Karpas-422 (cell line): ENCODE measurements around the gene TMIE. TPM values are rescaled to one million over a fixed set of nuclear protein-coding genes. Genes with fewer than 3 reads are reported as not detected.
"Not testable (repeated sequence)": the region's sequence is repeated elsewhere in the genome, so short reads cannot be mapped to it uniquely, and the experiment has no call there.

Source experiments
- DNase-seq: peaks from one replicate; pipeline ENCODE4 v3.0.0-alpha.2; 2015
- H2AFZ ChIP-seq: fragments of 200-600 bp; sonication (generic); 2 replicates; pipeline ENCODE4 v1.6.1; 2014; ENCODE audit warnings: antibody characterized with exemption, low read length, mixed read lengths
- H3K27ac ChIP-seq: fragments of 200-600 bp; sonication (generic); 2 replicates; pipeline ENCODE4 v1.5.1; 2014; ENCODE audit warnings: mild to moderate bottlenecking, low read length, moderate library complexity
- H3K27me3 ChIP-seq: fragments of 200-600 bp; sonication (generic); 2 replicates; pipeline ENCODE4 v1.6.1; 2014; ENCODE audit warnings: low read length, mixed read lengths
- H3K36me3 ChIP-seq: fragments of 200-600 bp; sonication (generic); 2 replicates; pipeline ENCODE4 v1.6.1; 2014; ENCODE audit warnings: low read length, mixed read lengths; ENCODE audit not compliant: insufficient read depth
- H3K4me1 ChIP-seq: fragments of 200-600 bp; sonication (generic); 2 replicates; pipeline ENCODE4 v1.6.1; 2014; ENCODE audit warnings: mild to moderate bottlenecking, low read length, mixed read lengths
- H3K4me2 ChIP-seq: fragments of 200-600 bp; sonication (generic); 2 replicates; pipeline ENCODE4 v1.6.1; 2014; ENCODE audit warnings: low read length, low read depth, mild to moderate bottlenecking; ENCODE audit not compliant: poor library complexity, severe bottlenecking
- H3K4me3 ChIP-seq: fragments of 200-600 bp; sonication (generic); 2 replicates; pipeline ENCODE4 v1.5.1; 2014; ENCODE audit warnings: mild to moderate bottlenecking, antibody characterized with exemption, low read length, mixed read lengths
- H3K79me2 ChIP-seq: fragments of 200-600 bp; sonication (generic); 2 replicates; pipeline ENCODE4 v1.6.1; 2014; ENCODE audit warnings: mild to moderate bottlenecking, low read length, mixed read lengths
- H3K9ac ChIP-seq: fragments of 200-600 bp; sonication (generic); 2 replicates; pipeline ENCODE4 v1.6.0; 2014; ENCODE audit warnings: low read length
- H3K9me2 ChIP-seq: fragments of 200-600 bp; sonication (generic), shearing (Covaris generic); replicated peaks from 2 replicates; pipeline ENCODE4 v1.6.0; 2014; ENCODE audit warnings: mild to moderate bottlenecking, low read length, moderate library complexity; ENCODE audit not compliant: insufficient read depth
- H3K9me3 ChIP-seq: fragments of 300-700, 200-600 bp; sonication (generic); 2 replicates; pipeline ENCODE4 v1.6.1; 2014; ENCODE audit warnings: low read length, mixed read lengths
- H4K20me1 ChIP-seq: fragments of 200-600 bp; sonication (generic); 2 replicates; pipeline ENCODE4 v1.6.1; 2014; ENCODE audit warnings: mild to moderate bottlenecking, antibody characterized with exemption, low read length, low read depth; ENCODE audit not compliant: insufficient read depth
- total RNA-seq: library from RNA; depleted of rRNA; stranded (reverse); fragments of >200 nt; shearing (Covaris generic); gene quantifications from 2 replicates; pipeline ENCODE4 v1.2.3, GENCODE V29; 2014; ENCODE audit warnings: low replicate concordance

TMIE gene
- total RNA-seq, 1 experiment from 2014 or later = not detected

GRCh38 chr3:46730819-46731218, 29.6 kb downstream of the TMIE start:
- no peaks in the 10 kb centered on the region for H3K27me3 ChIP-seq
- no peaks in the 10 kb centered on the region for H3K9me2 ChIP-seq
- no peaks in the 10 kb centered on the region for H3K79me2 ChIP-seq
- H3K36me3 ChIP-seq = no peaks in the 10 kb centered on the region
- H3K4me3 ChIP-seq = no peak overlapping the region
- H3K9me3 ChIP-seq = no peaks in the 10 kb centered on the region
- no peak overlapping the region for H3K9ac ChIP-seq
- DNase-seq = no peak
- H3K4me1 ChIP-seq = 0 out of 2 replicates have a peak, but pooled peaks cover 2% of the 10 kb centered on the region
- H3K4me2 ChIP-seq = no peak overlapping the region
- H3K27ac ChIP-seq = no peak overlapping the region
- H4K20me1 ChIP-seq = no peaks in the 10 kb centered on the region
- H2AFZ ChIP-seq = no peak overlapping the region

DNA sequence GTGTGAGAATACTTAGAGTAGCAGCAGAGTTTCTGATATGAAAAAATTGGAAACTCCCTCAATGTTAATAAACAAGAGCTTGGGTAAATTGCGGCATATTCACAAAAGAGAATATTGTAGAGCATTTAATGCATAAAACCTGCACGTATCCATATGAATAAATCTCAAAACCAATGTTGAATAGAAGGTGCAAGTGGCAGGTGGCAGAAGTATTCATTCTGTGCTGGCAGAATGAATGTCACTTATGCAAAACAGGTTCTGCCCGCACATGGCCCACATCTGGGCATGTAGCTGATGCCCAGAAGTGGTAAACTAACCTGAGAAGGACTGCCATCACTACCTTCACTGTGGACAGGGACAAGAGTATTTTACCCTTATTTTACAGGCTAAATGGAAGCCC, 30.6 kb downstream of the TMIE start:
- Histone ChIP-seq H3K27me3 (no peaks in the 10 kb centered on the region), H3K27ac (no peak overlapping the region), H3K9me2 (no peaks in the 10 kb centered on the region), H4K20me1 (no peaks in the 10 kb centered on the region), H3K4me3 (no peak overlapping the region), H3K4me1 (0 out of 2 replicates have a peak, but pooled peaks cover 2% of the 10 kb centered on the region), H3K36me3 (no peaks in the 10 kb centered on the region), H3K9me3 (no peaks in the 10 kb centered on the region), H3K79me2 (no peaks in the 10 kb centered on the region), H3K4me2 (no peak overlapping the region), H3K9ac (no peak overlapping the region), H2AFZ (no peak overlapping the region)
- no peak for DNase-seq

DNA sequence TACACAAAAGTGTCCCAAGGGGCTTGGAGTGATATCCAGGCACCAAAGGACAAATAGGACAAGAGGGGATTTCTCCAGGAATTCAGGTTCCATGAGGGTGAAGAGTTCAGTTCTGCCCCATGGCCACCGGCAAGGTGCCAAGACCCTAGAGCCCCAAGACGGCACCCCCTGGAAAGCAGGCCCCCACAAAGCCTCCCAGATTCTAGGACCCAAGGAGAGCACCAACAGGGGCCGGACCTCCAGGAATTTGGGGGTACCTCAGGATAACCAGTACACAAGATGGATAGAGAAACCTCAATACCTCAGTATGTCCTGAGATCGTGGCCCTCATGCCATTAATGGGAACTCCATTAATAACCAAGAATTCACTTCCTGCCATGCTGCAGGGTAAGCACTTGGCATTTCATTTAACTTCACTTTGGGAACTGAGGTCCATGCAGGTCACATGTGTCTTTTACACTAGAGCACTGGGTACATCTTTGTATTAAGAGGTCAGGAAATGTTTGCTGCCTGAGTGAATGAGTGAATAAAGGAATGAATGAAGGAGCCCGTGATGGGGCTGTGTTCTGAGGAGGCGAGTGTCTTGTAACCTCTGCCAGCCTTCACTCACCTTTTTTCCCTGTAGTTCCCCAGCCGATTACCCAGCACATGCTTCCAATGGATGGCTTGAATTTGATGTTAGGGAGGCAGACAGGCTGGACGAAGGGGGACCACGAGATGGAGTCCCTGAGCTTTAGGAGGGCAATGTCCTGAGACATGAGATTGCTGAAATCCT, 32.0 kb downstream of the TMIE start:
- H3K79me2 ChIP-seq = no peaks in the 10 kb centered on the region
- H4K20me1 ChIP-seq = no peaks in the 10 kb centered on the region
- no peaks in the 10 kb centered on the region for H3K9me3 ChIP-seq
- H3K4me3 ChIP-seq = no peak overlapping the region
- no peaks in the 10 kb centered on the region for H3K27me3 ChIP-seq
- no peak for DNase-seq
- no peaks in the 10 kb centered on the region for H3K9me2 ChIP-seq
- H2AFZ ChIP-seq = no peak overlapping the region
- 0 out of 2 replicates have a peak, but pooled peaks cover 2% of the 10 kb centered on the region for H3K4me1 ChIP-seq
- H3K27ac ChIP-seq = no peak overlapping the region
- H3K36me3 ChIP-seq = no peaks in the 10 kb centered on the region
- H3K4me2 ChIP-seq = no peak overlapping the region
- no peak overlapping the region for H3K9ac ChIP-seq

DNA sequence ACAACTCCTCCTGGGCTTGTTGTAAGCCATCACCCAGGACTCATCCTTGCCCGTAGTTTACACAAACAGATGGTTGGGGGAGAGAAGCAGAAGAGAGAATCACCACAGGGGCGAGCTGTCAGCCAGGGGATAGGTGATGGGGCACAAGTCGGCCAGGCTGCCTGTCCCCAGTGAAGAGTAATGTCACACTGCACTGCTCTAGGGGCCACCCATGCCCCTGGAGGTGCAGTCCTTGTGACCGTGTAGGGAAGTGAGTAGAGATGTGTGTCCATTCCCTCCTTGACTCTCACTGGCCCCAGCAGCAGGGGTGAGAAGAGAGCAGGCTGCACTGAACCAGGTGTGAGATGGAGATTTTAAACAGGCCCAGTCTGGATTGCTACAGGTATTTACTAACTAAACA, 33.6 kb downstream of the TMIE start:
- Histone ChIP-seq H3K9ac (no peak overlapping the region), H4K20me1 (no peaks in the 10 kb centered on the region), H3K27ac (no peak overlapping the region), H3K4me2 (no peak overlapping the region), H3K36me3 (no peaks in the 10 kb centered on the region), H3K4me1 (0 out of 2 replicates have a peak, but pooled peaks cover 2% of the 10 kb centered on the region), H3K27me3 (no peaks in the 10 kb centered on the region; the same call in 1 of the 2 replicates), H3K9me3 (no peaks in the 10 kb centered on the region), H3K4me3 (no peak overlapping the region), H3K79me2 (no peaks in the 10 kb centered on the region), H3K9me2 (no peaks in the 10 kb centered on the region), H2AFZ (no peak overlapping the region)
- no peak for DNase-seq

GRCh38 chr3:46736006-46736872, 35.0 kb downstream of the TMIE start:
- no peaks in the 10 kb centered on the region for H4K20me1 ChIP-seq
- no peak for DNase-seq
- H3K27ac ChIP-seq = no peak overlapping the region
- H3K27me3 ChIP-seq = no peaks in the 10 kb centered on the region; the same call in 1 of the 2 replicates
- H3K9ac ChIP-seq = no peak overlapping the region
- H3K79me2 ChIP-seq = no peaks in the 10 kb centered on the region
- no peaks in the 10 kb centered on the region for H3K9me2 ChIP-seq
- H3K4me2 ChIP-seq = no peak overlapping the region
- 0 out of 2 replicates have a peak, but pooled peaks cover 2% of the 10 kb centered on the region for H3K4me1 ChIP-seq
- no peak overlapping the region for H3K4me3 ChIP-seq
- no peaks in the 10 kb centered on the region for H3K36me3 ChIP-seq
- no peak overlapping the region for H2AFZ ChIP-seq
- H3K9me3 ChIP-seq = no peaks in the 10 kb centered on the region

DNA sequence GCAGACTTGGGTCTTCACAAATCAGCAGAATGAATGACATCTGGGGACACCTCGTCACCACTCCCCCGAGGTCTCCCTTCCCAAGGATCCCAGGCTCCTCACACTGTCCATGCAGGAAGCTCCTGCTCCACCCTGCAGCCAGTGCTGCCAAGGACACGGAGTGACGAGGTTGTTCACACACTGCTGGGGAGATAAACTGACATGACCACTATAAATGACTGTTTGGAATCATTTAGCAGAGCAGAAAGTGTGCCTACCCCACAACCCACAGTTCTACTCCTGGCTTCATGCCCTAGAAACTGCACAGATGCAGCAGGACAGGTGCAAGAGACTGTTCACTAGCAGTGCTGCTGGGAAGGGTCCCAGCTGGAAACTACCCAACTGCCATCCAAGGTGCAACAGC, 36.1 kb downstream of the TMIE start:
- Histone ChIP-seq H2AFZ (no peak overlapping the region), H3K36me3 (no peaks in the 10 kb centered on the region), H3K4me1 (no peaks in the 10 kb centered on the region), H3K27me3 (no peaks in the 10 kb centered on the region; the same call in 1 of the 2 replicates), H3K4me3 (no peak overlapping the region), H3K9me3 (no peaks in the 10 kb centered on the region), H3K4me2 (no peak overlapping the region), H3K9ac (no peak overlapping the region), H3K79me2 (no peaks in the 10 kb centered on the region), H3K9me2 (no peaks in the 10 kb centered on the region), H3K27ac (no peak overlapping the region), H4K20me1 (no peaks in the 10 kb centered on the region)
- DNase-seq = no peak

DNA sequence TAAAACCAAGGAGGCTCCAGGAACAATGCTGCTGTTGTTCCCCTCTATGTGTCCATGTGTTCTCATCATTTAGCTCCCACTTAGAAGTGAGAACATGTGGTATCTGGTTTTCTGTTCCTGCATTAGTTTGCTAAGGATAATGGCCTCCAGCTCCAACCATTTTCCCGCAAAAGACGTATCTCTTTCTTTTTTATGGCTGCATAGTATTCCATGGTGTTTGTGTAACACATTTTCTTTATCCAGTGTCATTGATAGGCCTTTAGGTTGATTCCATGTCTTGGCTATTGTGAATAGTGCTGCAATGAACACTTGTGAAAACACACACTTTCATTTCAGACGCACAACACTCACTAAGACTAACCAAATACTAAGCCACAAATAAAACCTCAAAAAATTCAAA, 38.4 kb downstream of the TMIE start:
- H3K27ac ChIP-seq, DNase-seq, H3K79me2 ChIP-seq, H4K20me1 ChIP-seq, H3K9me3 ChIP-seq, H3K36me3 ChIP-seq, H2AFZ ChIP-seq, H3K4me1 ChIP-seq, H3K4me2 ChIP-seq, H3K9me2 ChIP-seq, H3K4me3 ChIP-seq, H3K9ac ChIP-seq, H3K27me3 ChIP-seq: not testable (repeated sequence)

DNA sequence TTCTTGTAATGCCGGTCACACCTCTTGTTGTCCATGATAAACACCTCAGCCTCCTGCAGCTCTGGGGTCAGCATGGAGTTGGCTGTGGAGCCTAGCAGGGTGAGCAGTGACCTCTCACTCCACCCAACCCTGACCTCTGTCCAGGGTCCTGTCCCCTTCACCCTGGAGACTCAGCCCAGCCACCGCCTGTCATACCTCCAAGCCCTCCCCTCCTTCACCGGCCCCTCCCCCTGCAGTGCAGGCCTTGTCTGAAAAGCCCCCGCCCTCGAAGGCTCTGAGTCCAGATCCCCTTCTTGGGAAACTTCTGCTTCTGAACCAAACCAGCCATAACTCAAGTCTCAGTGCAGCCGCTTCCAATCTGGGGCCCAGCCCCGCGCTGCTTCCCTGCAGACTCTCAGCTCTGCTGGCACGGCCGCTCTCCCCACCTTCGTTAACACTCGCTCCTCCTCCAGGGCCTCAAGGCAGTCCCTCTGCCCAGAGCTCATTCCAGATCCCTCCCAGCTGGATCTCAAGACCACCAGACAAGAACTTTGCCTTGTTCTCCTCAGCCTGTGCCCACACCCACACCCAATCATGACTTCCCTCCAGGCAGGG, 41.9 kb downstream of the TMIE start:
- H3K9ac ChIP-seq = no peak overlapping the region
- H3K27me3 ChIP-seq = no peaks in the 10 kb centered on the region; the same call in 1 of the 2 replicates
- no peak overlapping the region for H3K4me2 ChIP-seq
- DNase-seq = no peak
- no peak overlapping the region for H2AFZ ChIP-seq
- H3K9me3 ChIP-seq = no peaks in the 10 kb centered on the region
- no peaks in the 10 kb centered on the region for H3K36me3 ChIP-seq
- H3K4me3 ChIP-seq = no peak overlapping the region
- no peaks in the 10 kb centered on the region for H3K9me2 ChIP-seq
- H3K79me2 ChIP-seq = no peaks in the 10 kb centered on the region
- H3K4me1 ChIP-seq = no peaks in the 10 kb centered on the region
- no peak overlapping the region for H3K27ac ChIP-seq
- no peaks in the 10 kb centered on the region for H4K20me1 ChIP-seq
